ENCODE measurements around the gene DPP9.
"Not testable (repeated sequence)": the region's sequence is repeated elsewhere in the genome, so short reads cannot be mapped to it uniquely, and the experiment has no call there.

Gene DPP9

GRCh38 chr19:4738734-4739133, 15.1 kb upstream of the DPP9 start:
- DNase-seq = no peak

- no peak for DNase-seq
Measured at GRCh38 chr19:4737955-4738600, 14.4 kb upstream of the DPP9 start.

GRCh38 chr19:4733755-4734345, 10.2 kb upstream of the DPP9 start:
- no peak for DNase-seq

GRCh38 chr19:4732680-4733114, 9.1 kb upstream of the DPP9 start:
- peak; percentile 83 for DNase-seq

- no peak for DNase-seq
Measured at GRCh38 chr19:4730740-4731171, 7.1 kb upstream of the DPP9 start.

GRCh38 chr19:4728871-4729270, 5.2 kb upstream of the DPP9 start:
- DNase-seq = no peak

- no peak for DNase-seq
Measured at GRCh38 chr19:4722671-4723594, 709 bp downstream of the DPP9 start.

- DNase-seq = no peak
Measured at GRCh38 chr19:4721196-4721595, 2.4 kb downstream of the DPP9 start.

- DNase-seq = no peak
Measured at GRCh38 chr19:4720037-4720700, 3.5 kb downstream of the DPP9 start.

GRCh38 chr19:4719499-4719866, 4.2 kb downstream of the DPP9 start:
- DNase-seq = no peak

GRCh38 chr19:4717966-4718701, 5.5 kb downstream of the DPP9 start:
- no peak for DNase-seq

- DNase-seq = peak; percentile 7
Measured at GRCh38 chr19:4717191-4717965, 6.3 kb downstream of the DPP9 start.

- DNase-seq = no peak
Measured at GRCh38 chr19:4715529-4716221, 8.0 kb downstream of the DPP9 start.

- DNase-seq = not testable (repeated sequence)
Measured at GRCh38 chr19:4715178-4715528, 8.5 kb downstream of the DPP9 start.

- DNase-seq = no peak
Measured at GRCh38 chr19:4714016-4714415, 9.6 kb downstream of the DPP9 start.

GRCh38 chr19:4713384-4713951, 10.2 kb downstream of the DPP9 start:
- no peak for DNase-seq

GRCh38 chr19:4712771-4713170, 10.9 kb downstream of the DPP9 start:
- no peak for DNase-seq

GRCh38 chr19:4711211-4711610, 12.4 kb downstream of the DPP9 start:
- DNase-seq = no peak

- DNase-seq = no peak
Measured at GRCh38 chr19:4710281-4710600, 13.4 kb downstream of the DPP9 start.

- DNase-seq = no peak
Measured at GRCh38 chr19:4709440-4710280, 14.0 kb downstream of the DPP9 start.
